Ascending aorta (tissue), 2 donors: ENCODE results near the gene ZGPAT. TPM values are rescaled to one million over a fixed set of nuclear protein-coding genes. Genes with fewer than 3 reads are reported as not detected.

Experiments used
- DNase-seq, 2 donors: peaks; one replicate each; pipeline ENCODE4 v3.0.0-alpha.2; 2019; ENCODE audit warnings: low spot score in 2 of 2
- H3K27ac ChIP-seq, 2 donors: fragments of 200-600 bp; sonication (generic); one replicate each; pipeline ENCODE4 v1.5.1; 2016 to 2017; ENCODE audit warnings: mild to moderate bottlenecking in 1 of 2
- H3K27me3 ChIP-seq: fragments of 200-600 bp; sonication (generic); one replicate; pipeline ENCODE4 v1.5.1; 2017
- H3K36me3 ChIP-seq, 2 donors: fragments of 200-600 bp; sonication (generic); one replicate each; pipeline ENCODE4 v1.5.1; 2016
- H3K4me1 ChIP-seq, 2 donors: fragments of 200-600 bp; sonication (generic); one replicate each; pipeline ENCODE4 v1.5.1; 2016 to 2017; ENCODE audit warnings: mild to moderate bottlenecking in 1 of 2
- H3K4me3 ChIP-seq, 2 donors: fragments of 200-600 bp; sonication (generic); one replicate each; pipeline ENCODE4 v1.5.1; 2016 to 2017; ENCODE audit warnings: mild to moderate bottlenecking in 1 of 2
- H3K9me3 ChIP-seq, 2 donors: fragments of 200-600 bp; sonication (generic); one replicate each; pipeline ENCODE4 v1.5.1; 2016
- intact Hi-C: fragments of 100-400 bp; cut with DNase I; formaldehyde crosslinking; loops from one replicate; pipeline ENCODE4 v1.15.1; 2023
- total RNA-seq: library from RNA; depleted of rRNA; stranded (reverse); fragments of >200 nt; gene quantifications from one replicate; pipeline ENCODE4 v1.1.0, GENCODE V29; 2016
- TF ChIP-seq, protein P1 (sequence below), 3 experiments: fragments of 200-600 bp in 2 of 3; fragments of 450-650 bp in 1 of 3; sonication (generic) in 2 of 3; IDR thresholded peaks; one replicate each; pipeline ENCODE4 v1.5.1; 2016 to 2019; ENCODE audit warnings: antibody characterized with exemption in 3 of 3, mild to moderate bottlenecking in 1 of 3, moderate library complexity in 1 of 3

The ZGPAT gene
- total RNA-seq, 1 donor from 2014 or later = 42.4 TPM

DNA sequence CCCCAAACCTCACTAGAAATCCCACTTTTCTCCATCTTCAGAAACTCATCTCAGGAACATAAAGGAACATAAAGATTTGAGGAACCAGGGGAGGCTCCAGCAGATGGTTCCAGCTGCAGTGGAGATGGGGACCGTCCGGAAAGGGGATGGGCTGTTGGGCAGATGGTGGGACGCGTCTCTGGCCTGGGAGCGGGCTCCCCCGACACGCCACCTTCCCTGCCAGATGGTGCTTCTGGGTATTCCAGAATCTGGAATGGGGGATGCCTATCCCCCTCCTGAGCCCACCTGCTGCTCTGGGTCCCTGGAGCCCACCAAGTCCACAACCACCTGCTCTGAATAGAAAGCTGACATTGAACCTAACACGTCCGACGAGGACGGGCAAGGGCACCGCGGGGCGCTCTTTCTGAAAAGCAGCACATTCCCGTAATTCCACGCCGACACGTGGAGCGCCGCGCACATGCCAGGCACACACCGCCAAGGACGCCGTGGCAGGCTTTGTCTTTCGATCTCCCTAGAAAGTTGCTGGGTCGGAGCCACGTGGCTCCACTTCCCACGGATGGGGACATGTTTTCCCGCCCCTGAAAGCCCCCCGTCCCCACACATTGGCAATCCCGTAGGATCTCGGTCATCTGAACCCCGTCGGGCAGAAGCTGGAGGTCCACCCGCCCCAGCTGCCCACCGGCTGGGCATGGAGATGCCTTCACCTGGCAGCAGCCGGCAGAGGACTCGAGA is 59.0 kb downstream of the ZGPAT start:
- no peak overlapping the region for H3K27ac ChIP-seq
- no peak for DNase-seq
- H3K36me3 ChIP-seq = peaks cover 7 to 20% of the 10 kb centered on the region in 2 donors
- H3K4me1 ChIP-seq = no peaks in the 10 kb centered on the region
- H3K4me3 ChIP-seq = no peak overlapping the region
- intact Hi-C loops = no loop called here
- TF ChIP-seq, protein P1, sequence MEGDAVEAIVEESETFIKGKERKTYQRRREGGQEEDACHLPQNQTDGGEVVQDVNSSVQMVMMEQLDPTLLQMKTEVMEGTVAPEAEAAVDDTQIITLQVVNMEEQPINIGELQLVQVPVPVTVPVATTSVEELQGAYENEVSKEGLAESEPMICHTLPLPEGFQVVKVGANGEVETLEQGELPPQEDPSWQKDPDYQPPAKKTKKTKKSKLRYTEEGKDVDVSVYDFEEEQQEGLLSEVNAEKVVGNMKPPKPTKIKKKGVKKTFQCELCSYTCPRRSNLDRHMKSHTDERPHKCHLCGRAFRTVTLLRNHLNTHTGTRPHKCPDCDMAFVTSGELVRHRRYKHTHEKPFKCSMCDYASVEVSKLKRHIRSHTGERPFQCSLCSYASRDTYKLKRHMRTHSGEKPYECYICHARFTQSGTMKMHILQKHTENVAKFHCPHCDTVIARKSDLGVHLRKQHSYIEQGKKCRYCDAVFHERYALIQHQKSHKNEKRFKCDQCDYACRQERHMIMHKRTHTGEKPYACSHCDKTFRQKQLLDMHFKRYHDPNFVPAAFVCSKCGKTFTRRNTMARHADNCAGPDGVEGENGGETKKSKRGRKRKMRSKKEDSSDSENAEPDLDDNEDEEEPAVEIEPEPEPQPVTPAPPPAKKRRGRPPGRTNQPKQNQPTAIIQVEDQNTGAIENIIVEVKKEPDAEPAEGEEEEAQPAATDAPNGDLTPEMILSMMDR (IDR thresholded peaks at IDR 0.05) = no peak
- no peaks in the 10 kb centered on the region for H3K9me3 ChIP-seq
- H3K27me3 ChIP-seq = no peaks in the 10 kb centered on the region

DNA sequence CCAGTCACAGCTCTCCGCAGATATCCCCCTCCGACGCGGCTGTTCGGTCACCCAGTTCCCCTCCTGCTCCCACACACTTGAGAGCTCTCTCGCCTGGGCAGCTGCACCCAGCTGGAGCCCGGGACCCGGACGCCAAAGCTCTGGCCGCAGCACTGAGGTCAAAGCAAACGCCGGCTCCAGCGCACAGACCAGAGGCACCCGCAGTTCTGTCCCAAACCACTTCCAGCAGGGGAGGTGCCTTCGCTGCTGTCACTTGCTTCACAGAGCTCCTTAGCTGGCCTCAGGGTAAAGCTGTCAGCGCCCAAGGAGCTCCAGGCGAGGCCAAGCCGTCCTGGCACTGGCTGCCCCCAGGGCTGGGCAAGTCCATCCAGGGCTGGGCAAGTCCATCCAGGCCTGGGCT is 59.6 kb downstream of the ZGPAT start:
- TF ChIP-seq, protein P1 (IDR thresholded peaks at IDR 0.05) = no peak
- Histone ChIP-seq H3K4me1 (no peaks in the 10 kb centered on the region), H3K36me3 (peaks cover 7 to 20% of the 10 kb centered on the region in 2 donors), H3K27ac (no peak overlapping the region), H3K9me3 (no peaks in the 10 kb centered on the region), H3K27me3 (no peaks in the 10 kb centered on the region), H3K4me3 (no peak overlapping the region)
- intact Hi-C loops = no loop called here
- no peak for DNase-seq

DNA sequence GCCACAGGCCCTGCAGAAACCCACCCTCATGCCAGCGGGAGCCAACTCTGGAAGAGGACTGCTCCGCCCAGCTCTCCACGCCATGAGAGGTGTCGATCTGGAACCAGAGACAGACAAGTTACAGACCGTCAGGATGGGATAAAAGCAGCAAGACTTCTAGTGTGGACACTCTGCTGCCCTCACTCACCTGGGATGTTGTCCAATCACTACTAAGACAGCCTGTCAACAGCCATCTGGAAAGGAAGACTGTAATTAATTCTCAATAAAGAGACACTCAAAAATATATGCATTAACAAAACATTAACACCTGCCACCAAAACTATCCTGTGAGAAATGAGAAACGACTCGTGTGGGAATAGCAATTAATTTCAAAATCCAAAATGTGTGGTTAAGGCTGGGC is 60.0 kb downstream of the ZGPAT start:
- no peak for DNase-seq
- peaks cover 7 to 20% of the 10 kb centered on the region in 2 donors for H3K36me3 ChIP-seq
- no peak overlapping the region for H3K4me3 ChIP-seq
- H3K27me3 ChIP-seq = no peaks in the 10 kb centered on the region
- H3K9me3 ChIP-seq = no peaks in the 10 kb centered on the region
- TF ChIP-seq, protein P1 (IDR thresholded peaks at IDR 0.05) = no peak
- intact Hi-C loops = no loop called here
- H3K27ac ChIP-seq = no peak overlapping the region
- no peaks in the 10 kb centered on the region for H3K4me1 ChIP-seq

DNA sequence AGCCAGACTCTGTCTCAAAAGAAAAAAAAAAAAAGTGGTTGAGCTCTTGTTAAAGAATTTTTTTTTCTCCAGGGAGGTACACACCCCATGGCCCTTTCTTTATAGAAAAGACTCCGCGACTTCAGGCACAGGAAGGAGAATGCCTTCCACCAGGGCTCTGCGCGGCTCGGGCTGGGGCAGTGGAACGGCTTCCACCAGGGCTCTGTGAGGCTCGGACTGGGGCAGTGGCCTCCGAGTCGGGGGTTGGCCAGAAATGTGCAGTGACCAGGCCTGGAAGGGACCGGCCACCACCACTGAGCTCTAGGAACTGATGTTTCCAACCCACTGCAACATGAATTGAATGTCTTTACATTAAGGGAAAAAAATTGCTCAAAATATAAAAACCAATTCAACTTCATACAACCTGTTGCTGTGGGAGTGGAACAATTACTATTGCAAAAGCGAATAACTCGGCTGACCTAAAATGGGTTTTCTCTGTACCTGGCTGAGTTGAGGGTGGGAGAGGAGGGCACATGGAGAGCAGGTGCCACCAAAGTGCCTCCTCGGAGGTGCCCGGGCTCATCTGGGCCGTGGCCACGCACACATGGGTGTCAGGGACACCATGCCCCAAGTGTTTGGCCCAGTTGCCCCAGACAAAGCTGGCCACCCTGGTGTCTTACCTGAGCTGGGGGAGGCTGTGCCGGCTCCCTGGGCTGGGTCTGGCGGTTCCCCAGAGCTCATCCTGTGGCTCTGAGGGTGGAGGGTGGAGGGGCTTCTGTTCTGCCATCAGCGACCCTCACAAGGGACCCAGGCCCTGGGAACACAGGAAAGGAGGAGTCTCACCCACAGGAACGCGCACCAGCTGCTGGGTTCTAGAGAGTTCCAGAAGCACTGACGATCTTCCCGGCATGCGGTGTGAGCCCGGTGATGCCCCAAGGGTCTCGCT is 61.0 kb downstream of the ZGPAT start:
- no peaks in the 10 kb centered on the region for H3K27me3 ChIP-seq
- intact Hi-C loops = no loop called here
- no peak overlapping the region for H3K4me3 ChIP-seq
- no peak for DNase-seq
- H3K36me3 ChIP-seq = peaks cover 7 to 20% of the 10 kb centered on the region in 2 donors
- no peaks in the 10 kb centered on the region for H3K4me1 ChIP-seq
- TF ChIP-seq, protein P1 (IDR thresholded peaks at IDR 0.05) = no peak
- no peaks in the 10 kb centered on the region for H3K9me3 ChIP-seq
- no peak overlapping the region for H3K27ac ChIP-seq

DNA sequence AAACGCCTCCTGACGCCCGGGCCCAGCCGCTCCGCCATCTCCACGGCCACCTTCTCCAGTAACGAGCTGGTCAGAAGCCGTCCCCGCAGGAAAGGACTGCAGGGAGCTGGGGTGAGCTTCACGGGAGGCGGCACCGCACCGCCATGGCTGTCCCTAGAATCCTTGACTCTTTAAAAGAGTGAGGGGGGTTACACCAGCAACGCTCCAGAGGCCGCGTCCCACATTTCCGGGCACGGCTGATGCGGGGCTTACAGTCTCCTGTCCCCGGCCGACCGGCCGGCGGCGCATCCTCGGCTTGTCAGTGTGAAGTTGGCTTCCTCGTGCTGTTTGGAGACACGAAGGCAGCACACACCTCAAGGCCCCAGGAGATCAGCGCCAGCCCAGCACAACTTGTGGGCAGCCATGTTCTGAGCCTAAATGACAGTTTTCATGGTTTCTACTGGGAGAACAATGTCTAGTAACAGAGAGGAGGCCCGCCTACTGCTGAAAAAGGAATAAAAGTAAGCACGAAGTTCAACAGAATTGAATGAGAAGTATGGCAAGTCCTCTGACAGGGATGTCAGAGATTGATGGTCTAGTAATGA is 62.1 kb downstream of the ZGPAT start:
- H3K36me3 ChIP-seq = peaks cover 7 to 20% of the 10 kb centered on the region in 2 donors
- no peak overlapping the region for H3K4me3 ChIP-seq
- TF ChIP-seq, protein P1 (IDR thresholded peaks at IDR 0.05) = no peak
- H3K27me3 ChIP-seq = no peaks in the 10 kb centered on the region
- H3K4me1 ChIP-seq = no peaks in the 10 kb centered on the region
- no peaks in the 10 kb centered on the region for H3K9me3 ChIP-seq
- no peak for DNase-seq
- intact Hi-C loops = no loop called here
- no peak overlapping the region for H3K27ac ChIP-seq
